PC-9 (cell line): ENCODE measurements around the gene SLCO1B3. TPM values are rescaled to one million over a fixed set of nuclear protein-coding genes. Genes with fewer than 3 reads are reported as not detected.
A peak's percentile ranks its signal among the peaks of the same experiment; 100 is the strongest.

Source experiments
- BruUV-seq: library from RNA; stranded (reverse); fragments of 400-500 nt; replicated peaks from 2 replicates; lab custom pipeline; 2021; lab: Mats Ljungman, UMichigan
- CTCF ChIA-PET: fragments of 300-600 bp; sonication (Branson Sonifier 250); formaldehyde crosslinking; loops from one replicate; lab custom pipeline; 2022; ENCODE audit warnings: antibody characterized with exemption; lab: Charles Lee
- POLR2A ChIA-PET: fragments of 300-600 bp; sonication (Branson Sonifier 250); formaldehyde crosslinking; loops from one replicate; lab custom pipeline; 2022; ENCODE audit warnings: antibody characterized with exemption; ENCODE audit not compliant: unreplicated experiment; lab: Charles Lee
- DNase-seq, 2 experiments: peaks; one replicate each; pipeline versions ENCODE4 v3.0.0 to v3.0.0-alpha.2; 2015 to 2022; ENCODE audit warnings: mixed read lengths in 1 of 2
- H2AFZ ChIP-seq: fragments of 200-600 bp; sonication (generic); 2 replicates; pipeline ENCODE4 v1.8.1; 2017; ENCODE audit warnings: antibody characterized with exemption
- H3F3A ChIP-seq: fragments of 200-600 bp; sonication (generic); 2 replicates; pipeline ENCODE4 v1.8.1; 2017; ENCODE audit warnings: antibody characterized with exemption, mild to moderate bottlenecking, low read depth; ENCODE audit not compliant: insufficient read depth
- H3K27ac ChIP-seq: fragments of 200-600 bp; sonication (generic); 2 replicates; pipeline ENCODE4 v1.6.1; 2016; ENCODE audit warnings: mixed run types
- H3K27me3 ChIP-seq: fragments of 200-600 bp; sonication (generic); 2 replicates; pipeline ENCODE4 v1.6.1; 2016; ENCODE audit warnings: low read depth, mixed run types; ENCODE audit not compliant: insufficient read depth
- H3K36me3 ChIP-seq: fragments of 200-600 bp; sonication (generic); 2 replicates; pipeline ENCODE4 v1.6.1; 2016; ENCODE audit warnings: low read depth, mixed run types
- H3K4me1 ChIP-seq: fragments of 200-600 bp; sonication (generic); replicated peaks from 2 replicates; pipeline ENCODE4 v1.6.1; 2016; ENCODE audit warnings: mixed run types; ENCODE audit not compliant: insufficient read depth
- H3K4me2 ChIP-seq: fragments of 200-600 bp; sonication (generic); 2 replicates; pipeline ENCODE4 v1.6.1; 2017; ENCODE audit warnings: mixed run types
- H3K4me3 ChIP-seq: fragments of 200-600 bp; sonication (generic); 2 replicates; pipeline ENCODE4 v1.6.1; 2016; ENCODE audit warnings: mixed run types
- H3K79me2 ChIP-seq: fragments of 200-600 bp; sonication (generic); 2 replicates; pipeline ENCODE4 v1.6.1; 2017; ENCODE audit warnings: low read depth, mixed run types
- H3K9me2 ChIP-seq: fragments of 200-600 bp; sonication (generic); 2 replicates; pipeline ENCODE4 v1.8.1; 2017; ENCODE audit warnings: mild to moderate bottlenecking; ENCODE audit not compliant: insufficient read depth
- H3K9me3 ChIP-seq: fragments of 200-600 bp; sonication (generic); 2 replicates; pipeline ENCODE4 v1.8.1; 2016; ENCODE audit warnings: low read depth; ENCODE audit not compliant: insufficient read depth
- H4K20me1 ChIP-seq: fragments of 200-600 bp; sonication (generic); 2 replicates; pipeline ENCODE4 v1.8.1; 2017; ENCODE audit not compliant: insufficient read depth
- CTCF ChIP-seq: fragments of 200-600 bp; sonication (generic); conservative IDR thresholded peaks from 2 replicates; pipeline ENCODE4 v1.6.1; 2017; ENCODE audit warnings: mixed run types, antibody characterized with exemption, mild to moderate bottlenecking, moderate library complexity
- EZH2 ChIP-seq: fragments of 200-600 bp; sonication (generic); IDR thresholded peaks from 2 replicates; pipeline ENCODE4 v1.8.0; 2017; ENCODE audit warnings: antibody characterized with exemption, low read depth
- intact Hi-C: fragments of 100-400 bp; cut with micrococcal nuclease; formaldehyde crosslinking; loops from one replicate; pipeline ENCODE4 v1.10.0; 2022; ENCODE audit not compliant: unreplicated experiment
- total RNA-seq: library from RNA; stranded (reverse); gene quantifications from 2 replicates; pipeline ENCODE4 v1.2.3, GENCODE V29; 2021

SLCO1B3 gene
- total RNA-seq, 1 experiment from 2014 or later: 37.5 TPM

- no peaks in the 10 kb centered on the region for H4K20me1 ChIP-seq
- POLR2A ChIA-PET: interaction anchor here (0.8 kb wide), 1 partner anchor 107 kb away, joined by 4 read pairs; no protein-coding TSS in a partner anchor
- no peak for DNase-seq
- CTCF ChIA-PET: no interaction called here
- no peaks in the 10 kb centered on the region for H3K36me3 ChIP-seq
- peak overlapping the region; percentile 41 for H3K4me3 ChIP-seq
- H3K27ac ChIP-seq: peak overlapping the region; percentile 64
- H3K9me3 ChIP-seq: no peaks in the 10 kb centered on the region
- intact Hi-C loops: loop anchor here (5.0 kb wide), 2 partner anchors 249 to 834 kb away; partner anchors contain the start of gene LDHB
- H3K27me3 ChIP-seq: no peaks in the 10 kb centered on the region
- BruUV-seq: TSS peak; percentile 88
- no peaks in the 10 kb centered on the region for H3K79me2 ChIP-seq
- peak overlapping the region; percentile 41; the same call in 1 of the 2 replicates for H2AFZ ChIP-seq
- H3K4me2 ChIP-seq: peak overlapping the region; percentile 57
- TF ChIP-seq EZH2: no peak
- TF ChIP-seq CTCF: no peak
- peaks cover 7% of the 10 kb centered on the region; the same call in 1 of the 2 replicates for H3K4me1 ChIP-seq
- no peaks in the 10 kb centered on the region for H3F3A ChIP-seq
- H3K9me2 ChIP-seq: no peaks in the 10 kb centered on the region
Observed at GRCh38 chr12:20822925-20823324, 12.4 kb downstream of the SLCO1B3 start.

- intact Hi-C loops: no loop called here
- H3K9me2 ChIP-seq: no peaks in the 10 kb centered on the region
- no peaks in the 10 kb centered on the region for H3K9me3 ChIP-seq
- POLR2A ChIA-PET: interaction anchor here (0.7 kb wide), 1 partner anchor 16 kb away, joined by 3 read pairs; no protein-coding TSS in a partner anchor
- no peak for TF ChIP-seq CTCF
- TF ChIP-seq EZH2: no peak
- BruUV-seq: no TSS peak
- no peaks in the 10 kb centered on the region for H3K79me2 ChIP-seq
- H3K36me3 ChIP-seq: no peaks in the 10 kb centered on the region
- peaks cover 10% of the 10 kb centered on the region; the same call in 1 of the 2 replicates for H3F3A ChIP-seq
- CTCF ChIA-PET: no interaction called here
- H4K20me1 ChIP-seq: no peaks in the 10 kb centered on the region
- H3K27ac ChIP-seq: peak overlapping the region; percentile 73
- no peaks in the 10 kb centered on the region for H3K27me3 ChIP-seq
- H3K4me3 ChIP-seq: no peak overlapping the region
- H3K4me1 ChIP-seq: peaks cover 11% of the 10 kb centered on the region
- H3K4me2 ChIP-seq: peak overlapping the region; percentile 33
- no peak for DNase-seq
- peak overlapping the region; percentile 73; the same call in 1 of the 2 replicates for H2AFZ ChIP-seq
Observed at GRCh38 chr12:20829919-20830318, 19.4 kb downstream of the SLCO1B3 start.

GRCh38 chr12:20830456-20830855 lies 20.0 kb downstream of the SLCO1B3 start:
- intact Hi-C loops: no loop called here
- no TSS peak for BruUV-seq
- no peaks in the 10 kb centered on the region for H3K9me3 ChIP-seq
- POLR2A ChIA-PET: no interaction called here
- CTCF ChIA-PET: no interaction called here
- no peaks in the 10 kb centered on the region for H3K9me2 ChIP-seq
- peak overlapping the region; percentile 73 for H2AFZ ChIP-seq
- TF ChIP-seq EZH2 (no peak), CTCF (no peak)
- peak in 1 of 2 experiments; percentile 38 for DNase-seq
- H3K4me2 ChIP-seq: peak overlapping the region; percentile 33; the same call in 1 of the 2 replicates
- no peaks in the 10 kb centered on the region for H3K36me3 ChIP-seq
- peak overlapping the region; percentile 73 for H3K27ac ChIP-seq
- H3K4me3 ChIP-seq: no peak overlapping the region
- peaks cover 10% of the 10 kb centered on the region; the same call in 1 of the 2 replicates for H3F3A ChIP-seq
- no peaks in the 10 kb centered on the region for H3K79me2 ChIP-seq
- H4K20me1 ChIP-seq: no peaks in the 10 kb centered on the region
- peaks cover 11% of the 10 kb centered on the region for H3K4me1 ChIP-seq
- no peaks in the 10 kb centered on the region for H3K27me3 ChIP-seq
